GM18526 (cell line): Measurements from ENCODE around the gene ZNF423.

Experiments
- POLR2A ChIP-seq: IDR thresholded peaks from 3 replicates; pipeline ENCODE4 v1.6.1; 2011; ENCODE audit not compliant: insufficient read length; ENCODE audit errors: extremely low read depth

Gene ZNF423

DNA sequence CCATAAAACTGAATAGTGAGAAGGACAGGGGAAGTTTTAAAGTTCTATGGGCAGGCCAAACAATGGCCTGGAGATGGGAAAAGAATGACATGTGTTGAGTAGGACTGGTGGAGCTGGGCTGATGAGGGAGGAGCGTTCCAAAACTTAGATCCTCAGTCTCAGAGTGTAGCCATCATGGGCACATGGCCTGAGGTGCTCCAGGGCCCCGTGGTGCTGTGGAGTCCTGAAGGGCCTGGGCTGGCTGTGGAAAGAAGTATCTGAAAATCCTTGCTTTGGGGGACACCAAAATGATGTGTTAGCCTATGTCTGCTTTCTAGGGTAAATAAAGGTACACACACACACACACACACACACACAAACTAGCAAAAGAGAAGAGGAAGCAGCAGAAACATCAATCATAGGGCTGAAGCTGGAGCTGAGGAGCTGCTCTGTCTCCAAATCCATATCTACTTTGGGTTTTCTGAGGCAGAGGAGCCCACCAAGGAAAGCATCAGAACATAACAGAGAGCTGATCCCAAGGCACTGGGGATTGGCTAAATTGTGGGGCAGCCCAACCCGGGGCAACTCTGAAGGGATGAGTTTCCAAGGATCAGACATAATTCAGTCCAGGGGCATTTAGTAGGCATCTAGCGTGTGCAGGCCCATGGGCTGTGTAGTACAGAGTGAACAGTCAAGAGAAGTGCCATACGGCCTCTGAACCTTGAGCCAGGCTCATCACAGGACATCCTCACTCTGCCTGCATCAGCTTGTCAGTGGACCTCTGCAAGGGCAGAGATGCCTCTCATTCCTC lies 397.1 kb downstream of the ZNF423 start:
- no peak for TF ChIP-seq POLR2A

DNA sequence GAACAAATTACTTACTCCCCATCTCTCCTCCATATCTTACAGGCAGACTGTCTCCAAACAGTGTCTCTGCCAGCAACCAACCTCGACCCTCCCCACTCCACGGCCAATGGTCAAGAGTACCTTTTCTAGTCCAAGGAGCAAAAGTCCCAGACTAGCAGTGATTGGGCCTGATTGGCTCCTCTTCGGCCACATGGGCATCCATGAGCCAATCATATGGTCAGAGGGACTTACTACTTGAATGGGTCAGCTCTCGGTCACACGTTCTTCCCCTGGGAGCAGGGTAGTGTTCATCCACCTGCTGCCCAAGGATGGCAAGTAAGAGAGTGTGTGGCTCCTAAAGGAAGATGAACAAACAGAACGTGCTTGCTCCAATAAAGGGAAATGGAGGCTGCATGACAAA lies 397.7 kb downstream of the ZNF423 start:
- no peak for TF ChIP-seq POLR2A

DNA sequence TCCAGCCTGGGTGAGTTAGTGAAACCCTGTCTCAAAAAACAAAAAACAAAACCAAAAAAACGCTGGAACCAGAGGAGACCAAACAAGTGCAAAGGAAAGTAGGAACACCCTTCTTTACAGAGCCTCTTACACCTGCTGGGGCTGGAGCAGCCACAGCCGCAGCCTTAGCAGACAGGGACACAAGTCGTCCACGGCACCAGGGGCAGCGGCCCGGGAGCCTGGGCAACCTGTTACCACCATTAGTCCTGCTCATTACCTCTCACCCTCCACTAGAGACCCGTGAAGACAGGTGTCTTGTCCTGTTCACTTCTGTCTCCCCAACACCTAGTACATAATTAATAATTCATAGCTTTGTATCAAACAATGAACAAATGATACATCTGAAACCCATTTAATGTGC lies 398.7 kb downstream of the ZNF423 start:
- no peak for TF ChIP-seq POLR2A

DNA sequence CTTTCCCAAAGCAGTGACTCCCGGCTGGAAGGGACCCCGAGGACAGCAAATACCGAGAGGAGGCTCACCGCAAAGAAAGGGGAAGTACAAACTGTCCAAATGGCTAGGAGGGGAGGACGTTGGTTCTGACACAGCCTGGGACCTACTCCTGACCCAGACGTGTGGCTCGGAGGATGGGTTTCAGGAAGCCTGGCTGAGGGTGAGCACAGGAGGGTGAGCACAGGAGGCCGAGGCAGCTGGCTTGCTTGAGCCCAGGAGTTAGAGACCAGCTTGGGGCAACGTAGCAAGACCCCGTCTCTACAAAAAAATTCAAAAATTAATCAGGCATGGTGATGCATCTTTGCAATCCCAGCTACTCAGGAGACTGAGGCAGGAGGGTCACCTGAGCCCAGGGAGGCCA lies 399.1 kb downstream of the ZNF423 start:
- no peak for TF ChIP-seq POLR2A

DNA sequence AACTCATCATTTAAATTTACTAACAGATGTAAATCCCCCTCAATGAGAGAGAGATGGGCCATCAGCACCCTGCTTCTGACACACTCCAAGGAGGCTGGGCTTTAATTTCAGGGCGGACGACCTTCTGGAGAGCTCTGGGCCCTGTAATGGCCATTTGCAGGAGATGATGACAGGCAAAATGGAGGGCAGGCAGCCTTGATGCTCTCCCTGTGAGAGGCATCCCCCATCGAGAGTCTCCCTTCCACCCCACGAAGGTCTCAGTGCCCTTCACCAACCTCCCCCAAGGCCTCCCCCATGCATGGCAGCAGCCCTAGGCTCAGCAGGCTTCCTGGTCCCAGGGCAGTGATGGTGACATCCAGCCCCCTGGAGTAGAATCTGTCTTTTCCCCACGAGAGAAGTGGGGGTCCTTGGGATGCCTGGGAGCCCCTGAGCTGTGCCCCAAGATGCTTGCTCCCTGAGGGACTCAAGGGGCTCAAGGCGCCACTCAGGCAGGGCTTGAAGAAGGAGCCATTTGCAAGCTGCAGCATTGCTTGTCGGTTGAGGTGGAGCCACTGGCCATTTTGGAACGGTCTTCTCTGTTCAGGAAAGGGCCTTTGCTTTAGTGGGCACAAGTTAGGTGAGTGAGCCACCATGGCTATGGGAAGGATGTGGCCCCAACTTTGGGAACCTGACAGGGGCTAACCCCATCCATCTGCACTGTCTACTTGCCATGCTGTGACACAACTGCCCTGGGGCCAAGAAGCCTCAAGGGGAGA lies 399.7 kb downstream of the ZNF423 start:
- no peak for TF ChIP-seq POLR2A

DNA sequence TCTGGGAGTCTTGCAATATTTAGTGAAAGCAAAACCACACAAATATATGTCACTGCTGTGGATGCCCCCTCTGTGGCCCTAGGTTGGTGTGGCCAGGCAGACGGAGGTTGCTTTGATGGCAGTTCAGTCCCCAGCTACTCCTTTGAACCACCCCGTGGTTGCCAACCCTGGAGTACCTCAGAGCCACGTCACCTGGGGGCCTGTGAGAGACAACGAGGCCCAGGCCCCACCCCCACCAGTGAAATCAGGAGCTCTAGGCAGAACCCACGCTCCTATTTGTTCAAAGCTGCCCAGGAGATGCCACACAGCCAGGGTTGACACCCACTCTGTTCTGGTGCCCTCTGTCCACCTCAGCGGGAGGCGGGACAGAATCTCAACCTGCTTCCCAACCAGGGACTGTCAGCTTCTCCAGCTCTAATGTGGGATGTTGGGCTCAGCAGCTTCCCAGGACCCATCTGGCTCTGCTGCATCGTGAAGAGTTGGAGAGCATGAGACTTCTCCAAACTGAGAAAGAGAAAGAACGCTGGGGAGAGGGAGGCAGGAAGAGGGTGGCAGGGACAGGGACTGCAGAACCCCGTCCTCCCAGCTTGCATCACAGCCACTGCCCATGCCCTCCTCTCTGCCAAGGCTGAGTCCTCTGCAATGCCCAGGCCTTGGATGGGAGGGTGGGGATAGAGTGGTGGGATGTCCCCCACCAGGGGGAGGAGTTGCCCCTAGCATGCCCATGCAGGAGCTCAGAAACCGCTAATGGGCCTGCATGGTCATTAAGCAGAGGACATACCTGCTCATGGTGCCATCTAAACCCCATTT lies 400.5 kb downstream of the ZNF423 start:
- TF ChIP-seq POLR2A = no peak

DNA sequence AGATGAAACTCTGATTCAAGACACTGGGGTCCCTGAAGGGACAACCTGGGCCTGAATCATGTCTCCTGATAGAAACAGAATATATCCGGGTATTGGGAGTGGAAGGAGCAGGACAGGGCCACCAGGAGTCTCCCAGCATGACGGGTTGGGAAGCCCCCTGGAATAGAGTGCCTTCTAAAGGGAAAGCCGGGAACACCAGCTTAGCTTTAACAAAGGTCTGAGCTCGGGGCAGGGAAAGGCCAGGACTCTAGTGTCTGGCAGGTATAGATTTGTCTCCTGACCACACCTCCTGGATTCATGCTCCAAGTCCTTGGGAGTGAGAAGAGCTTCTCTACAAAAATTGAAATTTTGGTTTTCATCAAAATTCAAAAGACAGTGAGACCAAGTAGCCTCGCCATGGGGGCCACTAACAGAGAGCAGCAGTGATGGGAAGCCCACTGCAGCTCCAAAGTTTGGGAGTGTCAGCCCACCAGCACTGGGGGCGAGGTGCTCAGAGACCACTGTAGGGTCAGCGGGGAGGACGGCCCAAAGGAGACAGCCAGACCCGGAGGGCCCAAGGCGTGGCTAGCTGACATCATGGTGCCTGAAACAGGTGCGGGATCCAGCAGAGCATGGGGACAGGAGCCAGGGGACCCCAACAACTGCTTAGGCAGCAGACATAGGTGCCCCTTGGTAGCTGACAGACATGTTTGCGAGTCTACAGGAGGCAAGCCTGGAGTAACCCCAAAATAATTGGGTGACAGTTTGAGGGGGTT lies 401.3 kb downstream of the ZNF423 start:
- no peak for TF ChIP-seq POLR2A

DNA sequence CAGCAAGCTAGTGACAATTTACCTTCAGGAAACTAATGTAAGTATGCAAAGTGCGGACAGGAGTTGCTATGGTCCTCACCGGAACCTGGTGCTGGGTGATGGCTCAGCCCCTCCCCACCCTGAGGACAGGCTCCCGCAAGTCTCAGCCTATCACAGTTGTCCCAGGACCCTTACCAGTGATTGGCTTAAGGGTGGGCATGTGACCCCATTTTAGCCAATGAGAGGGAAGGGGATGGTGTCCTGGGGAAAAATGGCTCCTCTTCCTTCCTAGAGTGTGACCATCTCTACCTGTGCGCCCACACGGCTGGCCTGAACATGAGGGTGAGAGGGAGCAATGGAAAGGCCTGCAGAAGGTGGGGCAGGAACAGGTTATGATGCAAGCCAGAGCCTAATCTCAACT lies 401.9 kb downstream of the ZNF423 start:
- no peak for TF ChIP-seq POLR2A

DNA sequence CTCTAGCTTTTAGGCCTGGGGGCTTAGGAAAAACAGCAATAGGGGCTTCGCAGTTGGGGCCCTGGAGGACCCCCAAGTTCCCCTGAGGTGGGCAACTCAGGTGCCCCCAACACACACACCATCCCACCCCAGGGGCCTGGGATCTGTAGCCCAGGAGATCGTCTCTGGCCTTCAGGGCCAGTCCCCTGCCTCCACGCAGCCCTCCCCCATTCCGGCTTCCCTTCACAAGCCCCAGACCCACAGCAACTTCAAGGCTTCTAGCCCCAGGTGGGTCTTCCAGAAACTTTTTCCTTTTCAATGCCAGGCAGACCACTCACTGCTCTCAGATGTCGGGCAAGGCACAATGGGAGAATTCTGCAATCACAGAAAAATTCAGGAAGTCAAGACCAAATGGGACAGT lies 402.9 kb downstream of the ZNF423 start:
- TF ChIP-seq POLR2A = no peak

DNA sequence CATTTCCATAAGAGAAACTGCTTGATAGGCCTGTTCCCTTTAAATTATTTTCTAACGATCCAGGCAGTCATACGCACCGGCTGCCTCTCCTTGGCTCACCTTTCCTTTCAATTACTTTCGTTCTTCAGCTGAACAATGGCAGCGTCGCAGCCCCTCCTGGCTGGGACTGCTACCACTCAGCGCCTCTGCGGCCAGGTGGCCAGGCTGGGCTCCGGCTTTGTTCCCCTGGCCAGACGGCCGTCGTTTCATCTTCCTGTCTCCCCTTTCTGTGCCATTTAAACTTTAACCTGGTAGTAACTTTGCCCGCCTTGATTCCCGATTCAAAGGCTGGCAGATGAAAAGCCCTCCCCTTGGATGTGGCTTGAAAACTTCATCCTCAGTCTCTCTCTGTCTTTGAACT lies 403.3 kb downstream of the ZNF423 start:
- no peak for TF ChIP-seq POLR2A

DNA sequence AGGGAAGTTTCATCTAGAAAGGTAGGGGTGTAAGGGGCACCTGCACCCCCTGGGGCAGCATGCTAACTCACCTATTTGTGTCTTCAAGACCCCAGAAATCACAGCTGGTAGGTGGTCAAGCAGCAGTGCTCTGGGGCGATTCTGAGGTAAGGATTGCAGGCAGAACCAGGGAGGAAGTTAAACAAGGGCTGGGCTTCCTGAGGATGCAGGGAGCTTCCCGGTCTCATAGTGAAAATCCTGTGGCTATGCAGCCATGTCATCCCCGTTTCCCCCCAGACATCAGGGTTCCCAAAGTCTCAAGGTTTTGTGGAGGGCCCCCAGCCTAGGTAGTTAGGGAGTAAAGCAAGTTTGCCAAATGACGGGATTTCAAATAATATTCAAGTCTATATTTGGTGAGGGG lies 403.8 kb downstream of the ZNF423 start:
- no peak for TF ChIP-seq POLR2A

DNA sequence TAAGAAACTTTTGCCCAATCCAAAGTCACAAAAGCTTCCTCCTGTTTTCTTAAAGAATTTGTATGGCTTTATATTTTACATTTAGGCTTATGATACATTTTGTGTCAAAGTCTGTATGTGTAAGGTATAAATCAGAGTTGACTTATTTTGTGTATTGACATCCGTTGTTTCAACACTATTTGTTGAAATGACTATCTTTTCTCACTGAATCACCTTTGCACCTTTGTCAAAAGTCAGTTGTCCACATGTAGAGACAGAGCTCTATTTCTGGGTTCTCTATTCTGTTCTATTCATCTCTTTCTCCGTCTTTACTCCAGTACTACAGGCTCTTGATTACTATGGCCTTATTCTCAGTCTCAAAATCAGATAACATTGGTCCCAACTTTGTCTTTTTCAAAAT lies 409.1 kb downstream of the ZNF423 start:
- no peak for TF ChIP-seq POLR2A

DNA sequence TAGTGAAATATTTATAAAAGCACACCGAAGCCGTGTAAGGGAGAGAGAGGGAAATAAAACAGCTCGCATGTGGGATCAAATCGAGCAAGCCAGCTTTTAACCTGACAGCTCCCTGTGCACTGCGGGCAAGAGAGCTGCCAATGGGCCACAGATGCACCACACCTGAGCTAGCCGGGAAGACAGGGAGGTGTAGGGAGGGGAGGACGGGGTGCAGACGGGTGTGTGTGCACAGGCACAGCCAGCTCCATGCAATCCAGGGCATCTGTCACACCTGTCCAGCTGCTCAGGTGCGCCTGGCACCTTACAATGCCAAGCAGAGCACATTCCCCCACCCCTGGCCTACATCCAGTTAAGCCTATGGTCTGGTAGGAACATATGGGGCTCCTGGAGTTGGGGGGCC lies 412.3 kb downstream of the ZNF423 start:
- TF ChIP-seq POLR2A = no peak

DNA sequence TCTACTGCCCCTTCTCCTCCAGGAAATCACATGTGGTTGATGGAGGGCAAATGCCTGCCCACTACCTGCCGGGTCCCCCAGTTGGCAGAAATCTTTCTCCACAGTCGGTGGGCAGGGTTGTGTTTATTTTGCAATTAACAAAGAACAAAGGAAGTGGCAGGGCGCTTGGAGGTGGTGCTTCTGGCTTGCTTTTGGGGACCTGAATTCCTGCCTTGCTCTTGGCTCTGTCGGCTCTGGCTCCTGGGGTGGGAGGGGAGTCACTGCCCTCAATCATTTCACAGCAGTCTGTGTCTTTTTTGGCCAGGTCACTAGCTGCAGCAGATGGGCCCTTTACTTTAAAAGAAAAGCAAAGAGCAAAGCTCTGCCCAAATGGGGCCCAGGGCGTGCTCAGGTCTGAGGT lies 413.1 kb downstream of the ZNF423 start:
- no peak for TF ChIP-seq POLR2A

DNA sequence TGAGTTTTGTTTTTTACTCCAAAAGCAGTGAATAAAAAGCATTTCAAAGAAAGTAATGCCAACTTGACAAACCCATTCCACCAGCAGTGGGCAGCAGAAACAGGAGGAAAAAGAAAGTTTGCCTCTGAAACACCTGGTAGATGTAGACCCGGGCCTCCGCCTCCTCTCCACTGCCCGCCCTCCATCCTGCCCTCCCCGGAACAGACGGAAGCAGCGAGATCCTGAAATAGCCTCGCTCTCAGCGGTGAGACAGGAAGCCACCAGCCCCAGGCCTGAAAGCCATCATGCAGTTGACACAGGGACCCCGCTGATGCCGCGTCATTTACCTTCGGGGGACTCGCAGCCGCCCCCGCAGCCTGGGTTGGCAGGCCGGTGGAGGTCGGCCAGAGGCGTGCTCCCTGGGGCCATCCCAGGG lies 414.5 kb downstream of the ZNF423 start:
- TF ChIP-seq POLR2A = peak; percentile 45
